Activated T-cell treated with anti-CD3 and anti-CD28 coated beads, Interleukin-2, amount 50 U/mL, for 48 hours (primary cell): ENCODE results near the gene DYRK2.
"Not testable (repeated sequence)": the region's sequence is repeated elsewhere in the genome, so short reads cannot be mapped to it uniquely, and the experiment has no call there.

Experiments used
- DNase-seq, 2 experiments: peaks; one replicate each; pipeline ENCODE4 v3.0.0-alpha.2; 2020

The DYRK2 gene

GRCh38 chr12:67672507-67672906 lies 24.0 kb downstream of the DYRK2 start:
- DNase-seq: not testable (repeated sequence)

- DNase-seq: not testable (repeated sequence)
These were observed 25.0 kb downstream of the DYRK2 start for GRCh38 chr12:67673509-67673908.

- no peak for DNase-seq
These were observed 25.9 kb downstream of the DYRK2 start for GRCh38 chr12:67674417-67674816.

GRCh38 chr12:67676624-67677023 lies 28.1 kb downstream of the DYRK2 start:
- DNase-seq: no peak

- no peak for DNase-seq
These were observed 28.6 kb downstream of the DYRK2 start for GRCh38 chr12:67677166-67677565.

GRCh38 chr12:67681105-67681778 lies 32.7 kb downstream of the DYRK2 start:
- no peak for DNase-seq

- DNase-seq: no peak
These were observed 33.5 kb downstream of the DYRK2 start for GRCh38 chr12:67681941-67682620.

GRCh38 chr12:67689385-67689784 lies 40.8 kb downstream of the DYRK2 start:
- no peak for DNase-seq

GRCh38 chr12:67690656-67691055 lies 42.1 kb downstream of the DYRK2 start:
- DNase-seq: no peak

- no peak for DNase-seq
These were observed 42.7 kb downstream of the DYRK2 start for GRCh38 chr12:67691220-67691619.

GRCh38 chr12:67692135-67692534 lies 43.6 kb downstream of the DYRK2 start:
- no peak for DNase-seq

- no peak for DNase-seq
These were observed 44.4 kb downstream of the DYRK2 start for GRCh38 chr12:67692966-67693365.

- DNase-seq: no peak
These were observed 45.3 kb downstream of the DYRK2 start for GRCh38 chr12:67693894-67694293.

GRCh38 chr12:67694306-67694900 lies 45.9 kb downstream of the DYRK2 start:
- DNase-seq: no peak

- DNase-seq: no peak
These were observed 47.4 kb downstream of the DYRK2 start for GRCh38 chr12:67695974-67696373.

GRCh38 chr12:67697443-67697842 lies 48.9 kb downstream of the DYRK2 start:
- no peak for DNase-seq

- DNase-seq: no peak
These were observed 49.4 kb downstream of the DYRK2 start for GRCh38 chr12:67697967-67698366.

- peak; percentile 53 to 61 for DNase-seq
These were observed 50.4 kb downstream of the DYRK2 start for GRCh38 chr12:67698672-67699581.

GRCh38 chr12:67701121-67701520 lies 52.6 kb downstream of the DYRK2 start:
- DNase-seq: no peak

- no peak for DNase-seq
These were observed 53.6 kb downstream of the DYRK2 start for GRCh38 chr12:67702136-67702535.

- DNase-seq: no peak
These were observed 55.5 kb downstream of the DYRK2 start for GRCh38 chr12:67704071-67704470.

GRCh38 chr12:67705394-67706370 lies 57.1 kb downstream of the DYRK2 start:
- no peak for DNase-seq
